ENCODE data around the gene PITPNM3. TPM values are rescaled to one million over a fixed set of nuclear protein-coding genes. Genes with fewer than 3 reads are reported as not detected.
"Not testable (repeated sequence)": the region's sequence is repeated elsewhere in the genome, so short reads cannot be mapped to it uniquely, and the experiment has no call there.

PITPNM3 gene
- total RNA-seq, 2 donors from 2014 or later = 13.7 to 19.0 TPM

DNA sequence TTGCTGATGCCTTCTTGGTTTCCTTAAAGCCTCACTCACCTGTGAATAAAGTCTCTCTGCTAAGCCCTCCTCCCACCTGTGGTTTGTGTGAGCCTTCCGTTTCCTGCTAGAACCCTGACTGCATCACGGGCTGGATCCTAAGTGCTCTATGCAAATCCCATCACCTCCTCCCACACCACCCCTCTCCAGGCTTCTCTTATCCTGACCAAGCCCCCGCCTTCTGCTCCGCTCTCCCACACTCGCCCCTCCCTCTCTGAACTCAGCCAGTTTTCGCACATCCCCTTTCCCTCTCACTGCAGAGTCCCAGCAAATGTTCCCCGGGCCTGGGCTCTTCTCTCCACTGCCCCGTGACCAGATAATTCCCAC lies 60.3 kb downstream of the PITPNM3 start:
- DNase-seq = peak in 1 of 2 donors; percentile 17

DNA sequence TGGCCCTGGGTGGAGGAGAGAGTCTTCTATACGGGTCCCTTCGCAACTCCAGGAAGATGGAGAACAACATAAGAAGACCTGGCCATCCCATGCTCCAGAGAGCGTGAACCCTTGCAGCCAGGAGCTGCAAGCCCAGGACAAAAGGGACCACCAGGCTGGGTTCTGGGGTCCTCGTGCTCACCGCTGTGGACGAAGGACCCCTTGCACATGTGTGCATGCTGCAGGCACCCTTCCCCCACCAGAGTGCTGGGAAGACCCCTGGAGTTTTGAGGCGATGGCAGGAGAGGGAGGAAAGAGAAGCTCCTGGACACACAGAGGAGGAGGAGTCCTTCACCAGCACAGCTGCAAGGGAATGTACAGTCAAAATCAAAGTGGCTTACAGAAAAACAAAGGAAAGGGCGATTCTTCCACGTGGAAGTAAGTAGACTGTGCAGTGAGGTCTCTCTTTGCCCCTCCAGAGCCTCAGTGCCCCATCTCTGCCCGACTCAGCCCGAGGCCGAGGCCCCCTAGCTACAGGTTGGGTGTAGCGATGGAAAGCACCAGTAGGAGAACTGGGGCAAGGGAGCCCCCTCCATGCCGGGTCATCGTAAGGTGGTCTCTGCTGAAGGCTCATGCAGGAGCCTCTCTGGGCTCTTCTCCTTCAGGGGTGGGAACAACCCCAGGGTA lies 60.8 kb downstream of the PITPNM3 start:
- intact Hi-C loops (cut with DNase I, micrococcal nuclease) = no loop called here
- DNase-seq (peak in 1 of 2 donors; percentile 14), ATAC-seq (no peak)

More for the DNA sequence above, 60.3 kb downstream of the PITPNM3 start:
- ATAC-seq = no peak
- intact Hi-C loops (cut with DNase I, micrococcal nuclease) = no loop called here

DNA sequence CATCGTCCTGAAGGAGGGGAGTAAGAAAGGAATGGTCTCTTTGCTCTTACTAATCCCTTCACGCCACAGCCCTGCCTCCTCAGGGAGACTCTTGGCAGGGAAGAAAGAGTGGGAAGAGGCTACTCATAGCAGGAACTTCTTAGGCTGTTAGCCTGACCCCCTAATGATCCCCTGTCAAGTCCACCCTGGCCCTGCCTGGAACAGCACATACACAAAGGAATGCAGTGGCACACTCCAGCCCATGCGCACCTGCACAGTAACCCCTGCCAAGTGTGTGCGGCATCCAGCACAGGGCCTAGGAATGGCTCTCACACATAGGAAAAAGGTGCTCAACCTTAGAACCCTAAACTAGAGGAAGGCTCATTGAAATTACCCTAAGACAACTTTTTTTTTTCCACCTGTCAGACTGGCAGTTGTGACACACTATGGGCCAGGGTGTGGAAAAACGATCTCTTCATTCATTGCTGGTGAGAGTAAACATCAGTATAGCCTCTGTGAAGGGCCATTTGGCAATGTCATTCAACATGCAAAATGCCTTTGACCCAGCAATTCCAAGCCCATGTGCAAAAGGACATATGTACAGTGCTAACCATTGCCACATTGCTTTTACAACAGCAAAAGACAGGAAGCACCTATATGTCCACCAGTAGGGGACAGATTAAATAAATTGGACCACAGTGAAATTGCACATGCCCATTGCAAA lies 62.0 kb downstream of the PITPNM3 start:
- ATAC-seq = peak; percentile 95
- peak in 1 of 2 donors; percentile 34 for DNase-seq
- intact Hi-C loops (cut with DNase I, micrococcal nuclease) = no loop called here

DNA sequence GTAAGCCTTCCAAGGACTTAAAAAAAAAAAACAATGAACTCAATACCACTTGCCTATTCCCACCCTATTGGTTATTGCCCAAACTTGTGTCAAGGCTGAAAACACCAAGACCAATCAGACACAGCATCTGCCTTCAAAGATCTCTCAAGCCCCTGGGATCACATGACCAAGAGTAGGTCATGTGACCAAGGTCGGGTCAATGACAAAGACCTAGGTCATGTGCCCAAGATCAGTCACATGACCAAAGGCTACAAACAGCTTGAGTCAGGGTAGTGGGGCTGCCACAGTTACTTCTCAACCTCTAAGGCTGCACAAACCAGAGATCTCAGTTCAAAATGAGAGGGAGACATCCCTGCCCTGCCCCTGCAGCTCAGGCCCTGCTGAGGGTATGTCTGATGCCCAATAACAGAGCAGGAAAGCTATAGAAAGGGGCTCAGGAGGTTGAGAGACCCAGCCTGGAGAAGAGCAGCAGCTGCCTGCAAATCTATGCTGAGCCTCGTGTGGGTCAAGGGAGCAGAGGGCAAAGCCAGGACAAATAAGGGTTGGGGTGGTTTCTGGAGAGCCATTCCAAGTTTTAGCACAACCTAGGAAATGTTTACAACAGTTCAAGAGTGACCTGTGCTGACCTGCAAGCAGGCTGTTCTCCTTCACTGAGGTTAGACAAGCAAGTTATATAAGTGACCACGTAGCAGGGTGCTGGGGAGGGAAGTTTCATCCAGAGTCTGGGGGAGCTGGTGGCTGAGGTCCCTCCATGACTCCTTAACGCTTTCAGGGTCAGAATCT lies 63.3 kb downstream of the PITPNM3 start:
- DNase-seq (peak in 1 of 2 donors; percentile 1), ATAC-seq (no peak)
- intact Hi-C loops (cut with DNase I, micrococcal nuclease) = no loop called here

DNA sequence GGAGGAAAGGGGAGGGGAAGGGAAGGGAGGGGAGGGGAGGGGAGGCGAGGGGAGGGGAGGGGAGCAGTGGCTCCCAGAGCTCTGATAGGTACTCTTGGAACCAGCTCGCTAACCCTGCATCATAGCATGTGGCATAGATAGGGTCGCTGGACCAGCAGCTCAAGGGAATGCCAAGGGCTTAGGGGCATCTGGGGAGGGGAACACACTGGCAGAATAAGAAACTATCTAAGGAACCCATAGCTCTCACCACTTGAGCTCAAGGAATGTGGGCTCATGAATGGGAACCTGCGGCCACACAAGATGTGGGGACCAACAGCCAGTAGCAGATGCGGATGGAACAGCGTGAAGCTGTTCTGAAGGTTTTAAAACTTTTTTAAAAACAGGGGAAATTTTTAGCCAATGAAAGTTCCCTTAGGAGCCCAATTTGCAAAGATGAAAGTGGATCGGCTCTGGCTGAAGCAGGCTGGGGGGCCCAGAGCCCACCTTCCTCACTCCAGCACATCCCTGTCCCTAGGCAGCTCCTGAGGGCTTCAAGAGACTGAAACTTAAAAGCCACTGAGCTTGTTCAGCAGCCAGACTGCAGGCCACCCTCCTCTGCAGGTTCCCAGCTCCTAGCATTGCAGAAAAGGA lies 65.2 kb downstream of the PITPNM3 start:
- peak in 1 of 2 donors; percentile 4 for DNase-seq
- intact Hi-C loops (cut with DNase I, micrococcal nuclease) = no loop called here
- no peak for ATAC-seq

DNA sequence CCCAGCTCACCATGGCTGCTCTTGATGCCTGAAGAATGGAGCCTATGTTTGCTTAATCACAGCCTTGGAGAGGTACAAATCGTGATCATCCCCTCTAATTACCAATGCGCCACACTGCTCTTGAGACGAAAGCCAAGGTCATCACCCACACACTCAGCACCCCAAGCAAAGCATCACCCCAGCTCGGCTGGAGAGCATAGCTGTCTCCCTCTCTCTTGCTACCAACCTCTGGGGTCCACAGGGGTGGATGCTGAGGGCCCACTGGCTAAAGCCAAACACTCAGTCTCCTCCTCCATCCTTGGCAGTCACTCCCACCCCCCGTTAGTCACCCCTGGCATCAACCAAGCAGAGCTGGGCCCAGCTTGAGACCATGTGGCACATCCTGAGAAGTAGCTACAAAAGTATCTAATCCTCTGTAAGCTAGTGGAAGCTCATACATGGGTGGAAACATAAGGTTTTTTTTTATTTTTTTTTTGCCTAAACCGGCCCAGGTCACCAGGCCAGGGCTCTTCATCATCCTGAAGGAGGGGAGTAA lies 67.3 kb downstream of the PITPNM3 start:
- intact Hi-C loops (cut with DNase I, micrococcal nuclease) = no loop called here
- DNase-seq (no peak), ATAC-seq (no peak)

DNA sequence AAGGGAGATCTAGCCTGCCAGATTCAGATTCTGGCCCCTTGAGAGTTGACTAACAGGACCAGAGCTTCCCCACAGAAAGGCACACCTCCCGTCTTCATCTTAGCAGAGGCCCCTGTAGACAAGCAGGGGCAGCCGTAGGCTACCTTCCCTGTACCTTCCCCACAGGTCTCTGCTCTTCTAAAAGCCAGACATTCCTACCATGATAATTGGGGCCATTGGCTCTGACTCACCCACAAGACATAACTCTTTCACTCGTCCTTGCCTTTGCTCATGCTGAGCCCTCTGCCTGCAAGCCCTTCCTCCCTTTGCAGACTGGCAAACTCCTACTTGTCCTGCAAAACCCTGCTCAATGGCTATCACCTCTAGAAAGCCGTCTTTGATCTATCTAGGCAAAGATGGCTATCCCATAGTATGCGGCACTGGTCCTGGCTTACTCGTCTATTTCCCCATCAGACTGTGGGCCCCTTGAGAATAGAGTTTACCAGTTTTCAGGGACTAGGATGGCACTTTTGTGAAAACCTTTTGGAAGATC lies 68.3 kb downstream of the PITPNM3 start:
- intact Hi-C loops (cut with DNase I, micrococcal nuclease) = no loop called here
- ATAC-seq (no peak), DNase-seq (no peak)

DNA sequence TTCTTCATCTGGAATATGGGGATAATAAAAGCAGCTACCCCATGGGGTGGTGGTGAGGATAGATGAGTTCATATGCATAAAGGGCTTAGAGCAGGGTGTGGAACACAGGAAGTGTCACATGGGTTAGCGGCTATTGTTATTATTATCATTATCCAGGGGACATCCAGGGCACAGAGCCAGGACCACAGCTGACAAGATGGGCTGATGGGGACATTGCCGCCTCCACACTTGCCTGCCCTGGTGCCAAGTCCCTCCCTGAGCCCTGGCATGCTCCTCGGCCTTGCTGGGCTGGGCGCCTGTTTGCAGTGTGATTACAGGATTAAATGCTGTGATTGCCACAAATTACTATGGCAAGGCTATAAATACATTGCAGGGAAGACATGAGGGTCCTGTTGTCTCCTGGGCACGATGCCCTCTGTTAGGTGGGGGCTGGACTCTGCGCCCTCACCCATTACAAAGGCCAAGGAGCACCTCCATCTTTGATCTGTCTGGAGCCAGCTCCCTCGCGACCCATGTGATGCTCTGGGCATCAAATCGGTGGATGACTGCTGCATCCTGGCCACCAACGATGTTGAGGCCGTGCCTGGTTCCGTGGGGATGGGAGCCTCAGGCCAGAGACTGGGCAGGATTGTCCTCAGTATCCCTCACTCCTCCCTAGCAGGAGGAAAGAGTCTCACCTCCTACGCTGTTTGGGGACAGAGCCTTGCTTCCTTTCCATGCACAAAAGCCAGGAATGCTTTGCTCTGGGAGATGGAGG lies 68.9 kb downstream of the PITPNM3 start:
- intact Hi-C loops (cut with DNase I, micrococcal nuclease) = no loop called here
- DNase-seq (no peak), ATAC-seq (peak; percentile 8)

DNA sequence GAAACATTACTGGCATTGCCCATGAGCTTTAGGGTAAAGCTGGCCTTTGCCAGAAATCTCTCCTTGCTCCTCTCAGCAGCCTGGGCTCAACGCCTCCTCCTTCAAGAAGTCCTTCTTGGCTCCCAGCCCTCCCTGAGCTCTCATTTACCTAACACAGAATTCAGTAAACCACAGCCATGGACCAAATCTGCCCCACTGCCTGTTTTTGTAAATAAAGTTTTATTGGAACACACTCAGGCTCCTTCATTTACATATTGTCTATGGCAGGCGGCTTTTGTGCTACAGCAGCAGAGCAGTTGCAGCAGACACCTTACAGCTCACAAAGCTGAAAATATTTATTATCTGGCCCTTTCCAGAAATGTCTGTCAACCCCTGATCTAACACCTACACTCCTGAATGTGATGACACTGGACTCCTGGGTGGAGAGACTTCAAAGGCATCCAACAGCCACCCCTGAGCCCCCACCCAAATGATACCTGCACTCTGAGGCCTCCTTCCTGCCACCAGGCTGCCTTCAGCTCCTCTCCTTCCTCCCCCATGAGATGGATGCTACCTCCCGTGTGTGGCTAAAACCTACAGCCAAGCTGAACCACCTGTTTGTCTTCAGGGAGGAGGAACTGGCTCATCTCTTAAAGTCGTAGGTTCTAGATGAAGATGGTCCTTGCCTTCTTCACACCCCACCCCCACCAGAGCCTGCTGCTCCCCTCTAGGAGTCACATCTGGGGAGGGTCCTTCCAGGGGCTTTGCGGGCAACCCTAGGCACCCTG lies 70.5 kb downstream of the PITPNM3 start:
- ATAC-seq (no peak), DNase-seq (no peak)
- intact Hi-C loops (cut with DNase I, micrococcal nuclease) = no loop called here

DNA sequence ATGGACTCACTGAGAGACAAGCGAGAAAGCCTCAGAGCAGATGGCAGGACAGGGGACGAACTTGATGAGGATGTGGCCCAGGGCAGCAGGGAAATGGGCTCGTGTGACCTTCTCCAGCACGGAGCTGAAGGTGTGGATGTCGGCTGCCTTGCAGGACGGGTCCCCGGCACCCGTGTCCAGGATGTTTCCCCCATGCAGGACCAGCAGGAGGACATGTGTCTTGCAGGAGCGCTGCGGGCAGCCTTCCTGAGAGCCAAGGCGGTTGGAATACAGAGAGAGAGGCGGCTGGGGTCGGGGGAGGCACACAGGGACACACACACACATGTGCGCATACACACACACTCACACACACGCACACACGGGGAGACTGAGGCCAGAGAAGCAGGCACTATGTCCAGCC lies 72.8 kb downstream of the PITPNM3 start:
- DNase-seq (no peak), ATAC-seq (no peak)
- intact Hi-C loops (cut with DNase I, micrococcal nuclease) = no loop called here

DNA sequence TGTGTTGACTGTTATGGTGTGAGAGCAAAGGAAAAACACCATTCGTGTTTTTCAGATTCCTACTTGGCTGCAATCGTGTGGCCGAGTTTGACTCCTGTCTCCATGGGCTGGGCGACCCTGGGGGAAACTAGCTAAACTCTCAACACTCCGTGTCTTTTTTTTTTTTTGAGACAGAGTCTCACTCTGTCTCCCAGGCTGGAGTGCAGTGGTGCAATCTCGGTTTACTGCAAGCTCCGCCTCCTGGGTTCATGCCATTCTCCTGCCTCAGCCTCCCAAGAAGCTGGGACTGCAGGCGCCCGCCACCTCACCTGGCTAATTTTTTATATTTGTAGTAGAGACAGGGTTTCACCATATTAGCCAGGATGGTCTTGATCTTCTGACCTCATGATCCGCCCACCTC lies 73.6 kb downstream of the PITPNM3 start:
- intact Hi-C loops (cut with DNase I, micrococcal nuclease); DNase-seq; ATAC-seq: not testable (repeated sequence)

DNA sequence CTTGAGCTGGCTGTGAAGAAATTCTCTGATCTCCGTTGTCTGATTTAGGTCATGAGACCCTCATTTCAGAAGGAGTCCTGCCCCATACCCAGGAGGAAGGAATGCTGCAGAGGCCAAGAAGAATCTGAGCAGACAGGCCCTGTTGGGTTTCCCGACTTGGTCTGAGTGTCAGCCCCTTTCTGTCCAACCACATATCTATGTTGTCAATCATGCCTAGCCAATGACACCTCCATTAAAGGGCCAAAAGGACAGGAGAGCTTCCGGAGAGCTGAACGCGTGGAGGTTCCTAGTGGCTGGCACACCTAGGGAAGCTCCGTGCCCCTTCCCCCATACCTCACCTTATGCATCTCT lies 74.3 kb downstream of the PITPNM3 start:
- intact Hi-C loops (cut with DNase I, micrococcal nuclease) = no loop called here
- DNase-seq (no peak), ATAC-seq (no peak)

DNA sequence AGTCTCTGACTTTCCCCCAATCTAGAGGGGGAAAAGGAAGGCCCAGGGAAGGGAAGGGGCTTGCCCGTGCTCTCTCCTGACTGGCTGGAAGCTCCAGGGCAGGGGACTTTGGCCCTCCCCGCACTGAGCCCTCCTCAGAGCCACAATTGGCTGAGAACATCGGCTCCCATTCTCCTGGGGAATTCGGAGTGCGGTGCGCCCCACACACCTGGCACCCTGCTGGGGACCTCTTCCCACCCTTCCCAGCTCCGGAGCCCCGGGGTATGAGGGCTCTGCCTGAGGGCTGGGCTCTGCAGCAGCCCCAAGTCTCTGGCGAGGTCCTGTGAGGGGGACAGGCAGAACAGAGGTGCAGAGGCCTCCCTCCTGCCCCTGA lies 76.1 kb downstream of the PITPNM3 start:
- intact Hi-C loops (cut with DNase I, micrococcal nuclease) = no loop called here
- no peak for ATAC-seq

DNA sequence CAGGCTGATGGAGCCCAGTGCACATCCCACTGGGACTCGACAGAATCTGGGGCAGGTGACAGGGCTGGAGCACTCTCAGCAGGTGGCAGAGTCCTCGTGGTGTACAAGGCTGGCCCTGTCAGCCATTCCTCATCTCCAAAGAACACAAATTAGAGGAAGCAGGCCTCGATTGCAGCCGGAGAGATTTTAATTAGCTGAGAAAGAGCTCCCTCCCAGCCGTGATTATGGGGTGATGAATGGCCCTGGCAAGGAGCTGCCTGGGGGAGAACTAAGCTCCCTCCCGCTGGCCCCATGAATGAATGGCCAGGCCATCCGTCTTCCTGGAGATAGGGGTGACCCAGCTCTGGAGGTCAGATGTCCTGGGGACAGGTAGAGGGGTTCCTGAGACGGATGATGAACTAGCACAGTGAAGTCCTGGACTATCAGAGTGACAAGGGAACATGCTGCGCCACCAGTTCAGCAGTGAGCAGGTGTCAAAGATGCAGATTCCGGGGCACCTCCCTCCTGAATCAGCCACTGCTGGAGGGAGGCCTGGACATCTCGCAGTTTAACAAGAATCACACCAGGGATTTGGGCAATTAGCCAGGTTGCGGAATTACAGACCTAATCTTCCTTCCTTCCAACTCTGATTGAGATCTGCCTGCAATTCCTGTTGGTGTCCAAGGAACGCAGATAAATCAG lies 76.6 kb downstream of the PITPNM3 start:
- DNase-seq = no peak
- ATAC-seq = no peak
- intact Hi-C loops (cut with DNase I, micrococcal nuclease) = no loop called here

More for the DNA sequence above, 76.1 kb downstream of the PITPNM3 start:
- no peak for DNase-seq

DNA sequence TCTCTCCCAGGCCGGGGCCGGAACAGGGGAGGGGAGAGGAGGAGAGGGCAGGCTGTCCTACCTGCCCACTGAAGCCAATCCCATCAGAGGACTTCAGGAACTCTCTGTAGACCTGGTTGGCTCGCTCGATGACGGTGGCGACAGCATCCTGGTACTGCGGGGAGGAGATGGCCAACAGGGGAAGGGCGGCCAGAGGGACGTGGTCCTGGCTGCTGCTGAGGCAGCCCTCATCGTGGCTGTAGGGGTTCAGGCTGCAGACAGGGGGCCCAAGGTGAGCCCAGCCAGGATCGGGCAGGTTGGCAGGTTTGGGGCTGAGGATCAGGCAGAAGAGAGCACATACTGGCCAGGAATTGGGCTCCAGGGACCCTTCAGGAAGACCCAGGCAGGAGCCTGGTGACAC lies 77.9 kb downstream of the PITPNM3 start:
- no peak for DNase-seq
- intact Hi-C loops (cut with DNase I, micrococcal nuclease) = no loop called here
- no peak for ATAC-seq

DNA sequence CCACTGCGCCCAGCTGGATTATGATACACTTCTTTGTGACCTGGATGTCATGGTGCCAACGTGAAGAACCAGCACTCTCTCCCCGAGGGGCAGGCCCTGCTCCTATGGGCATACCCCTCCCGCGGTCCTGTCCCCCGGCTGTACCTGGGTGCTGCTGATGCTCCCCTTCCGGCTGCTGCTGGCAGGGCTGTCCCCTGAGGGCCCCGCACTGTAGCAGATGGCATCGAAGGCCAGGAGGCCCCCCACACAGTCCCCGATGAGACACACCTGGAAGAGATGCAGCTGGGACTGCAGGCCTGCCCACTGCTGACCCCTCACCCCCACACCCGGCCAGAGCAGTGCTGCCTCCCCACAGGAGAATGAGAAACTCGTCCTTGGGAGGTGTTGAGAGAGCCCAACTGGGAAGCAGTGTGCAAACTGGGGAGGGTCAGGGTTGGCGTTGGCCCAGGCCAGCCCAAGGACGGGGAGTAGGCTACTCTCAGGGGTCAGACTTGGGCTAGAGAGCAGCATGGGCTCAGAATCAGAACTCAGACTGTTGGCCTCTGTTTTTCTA lies 78.4 kb downstream of the PITPNM3 start:
- DNase-seq (no peak), ATAC-seq (no peak)
- intact Hi-C loops (cut with DNase I, micrococcal nuclease) = no loop called here

DNA sequence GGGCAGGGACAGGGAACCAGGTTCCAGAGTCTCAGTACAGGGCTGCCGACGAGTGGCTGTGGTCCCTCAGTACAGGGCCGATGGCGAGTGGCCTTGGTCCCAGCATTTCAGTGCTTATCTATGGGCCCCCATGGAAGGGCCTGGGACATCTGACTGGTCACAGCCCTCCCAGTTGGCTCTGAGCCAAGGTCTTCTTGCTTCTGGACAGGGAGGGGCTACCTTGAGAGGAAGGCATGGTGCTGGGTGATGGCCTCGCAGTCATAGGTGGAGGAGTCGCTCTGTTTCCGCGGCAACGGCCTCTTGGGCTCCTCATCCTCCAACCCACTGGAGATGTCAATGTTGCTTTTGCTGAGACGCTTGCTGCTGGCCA lies 79.6 kb downstream of the PITPNM3 start:
- ATAC-seq (no peak), DNase-seq (no peak)
- intact Hi-C loops (cut with DNase I, micrococcal nuclease) = no loop called here
